ENCODE results near the gene FREM2.

GRCh38 chr13:38753878-38754277, 67.0 kb downstream of the FREM2 start:
- TF ChIP-seq CTCF (conservative IDR thresholded peaks at IDR 0.05; ENCODE audit: low read depth, low read length) (no peak), FOS (IDR thresholded peaks at IDR 0.05; ENCODE audit: low read depth, low read length) (no peak), CEBPB (IDR thresholded peaks at IDR 0.05; ENCODE audit: low read depth, low read length) (no peak), MXI1 (IDR thresholded peaks at IDR 0.05; ENCODE audit: borderline replicate concordance, low read depth, low read length) (no peak), RAD21 (IDR thresholded peaks at IDR 0.05; ENCODE audit: low read length) (no peak), RFX5 (IDR thresholded peaks at IDR 0.05; ENCODE audit: low read depth, low read length) (no peak), POLR2A (IDR thresholded peaks at IDR 0.05; ENCODE audit: low read depth, low read length) (no peak), SMC3 (IDR thresholded peaks at IDR 0.05; ENCODE audit: low read depth, low read length) (no peak), RCOR1 (IDR thresholded peaks at IDR 0.05; ENCODE audit: insufficient replicate concordance, low read length) (no peak), MAFK (IDR thresholded peaks at IDR 0.05; ENCODE audit: low read depth, low read length) (no peak), USF2 (IDR thresholded peaks at IDR 0.05; ENCODE audit: low read depth, low read length) (no peak), ELK1 (IDR thresholded peaks at IDR 0.05; ENCODE audit: borderline replicate concordance, low read depth, low read length) (no peak)

All from IMR-90 (cell line).